Neural progenitor cell (in vitro differentiated cells): ENCODE measurements around the gene EPB41L4B.

Experiments used
- EZH2 ChIP-seq: fragments of 200-600 bp; sonication (generic); IDR thresholded peaks from 2 replicates; pipeline ENCODE4 v1.6.1; 2017; ENCODE audit warnings: antibody characterized with exemption, mild to moderate bottlenecking, moderate library complexity
- EZH2phosphoT487 ChIP-seq: fragments of 200-600 bp; sonication (generic); IDR thresholded peaks from 2 replicates; pipeline ENCODE4 v1.6.1; 2017; ENCODE audit warnings: antibody characterized with exemption
- TF ChIP-seq, protein P1 (sequence below): fragments of 200-600 bp; sonication (generic); IDR thresholded peaks from 2 replicates; pipeline ENCODE4 v1.5.1; 2017; ENCODE audit warnings: antibody characterized with exemption, mild to moderate bottlenecking

DNA sequence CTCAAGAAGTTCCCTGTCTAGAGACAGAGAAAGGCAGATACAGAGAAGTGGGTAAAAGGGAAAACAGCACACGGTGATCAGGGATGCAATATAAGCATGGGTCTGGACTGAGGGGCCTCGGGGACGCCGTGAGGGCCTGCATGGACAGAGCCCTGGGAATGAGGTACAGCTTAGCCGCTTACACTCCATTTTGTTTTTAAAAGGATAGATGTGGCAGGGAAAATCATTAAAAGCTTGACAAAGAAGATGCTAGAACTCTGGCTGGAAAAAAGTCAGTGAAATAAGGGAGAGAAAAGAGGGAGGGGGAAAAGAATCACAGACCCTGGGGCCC, 69.1 kb downstream of the EPB41L4B start:
- TF ChIP-seq, protein P1, sequence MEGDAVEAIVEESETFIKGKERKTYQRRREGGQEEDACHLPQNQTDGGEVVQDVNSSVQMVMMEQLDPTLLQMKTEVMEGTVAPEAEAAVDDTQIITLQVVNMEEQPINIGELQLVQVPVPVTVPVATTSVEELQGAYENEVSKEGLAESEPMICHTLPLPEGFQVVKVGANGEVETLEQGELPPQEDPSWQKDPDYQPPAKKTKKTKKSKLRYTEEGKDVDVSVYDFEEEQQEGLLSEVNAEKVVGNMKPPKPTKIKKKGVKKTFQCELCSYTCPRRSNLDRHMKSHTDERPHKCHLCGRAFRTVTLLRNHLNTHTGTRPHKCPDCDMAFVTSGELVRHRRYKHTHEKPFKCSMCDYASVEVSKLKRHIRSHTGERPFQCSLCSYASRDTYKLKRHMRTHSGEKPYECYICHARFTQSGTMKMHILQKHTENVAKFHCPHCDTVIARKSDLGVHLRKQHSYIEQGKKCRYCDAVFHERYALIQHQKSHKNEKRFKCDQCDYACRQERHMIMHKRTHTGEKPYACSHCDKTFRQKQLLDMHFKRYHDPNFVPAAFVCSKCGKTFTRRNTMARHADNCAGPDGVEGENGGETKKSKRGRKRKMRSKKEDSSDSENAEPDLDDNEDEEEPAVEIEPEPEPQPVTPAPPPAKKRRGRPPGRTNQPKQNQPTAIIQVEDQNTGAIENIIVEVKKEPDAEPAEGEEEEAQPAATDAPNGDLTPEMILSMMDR, result no peak
- TF ChIP-seq EZH2 (no peak), EZH2phosphoT487 (no peak)
